RWPE1 (cell line): ENCODE measurements around the gene CCDC138.

Experiments
- CTCF ChIA-PET: fragments of 350-600 bp; sonication (Branson Sonifier 250); formaldehyde crosslinking; extraction: SDS; loops from one replicate; lab custom pipeline; 2021; lab: Yijun Ruan, JAX
- POLR2A ChIA-PET: fragments of 400-600 bp; formaldehyde crosslinking; extraction: SDS; loops from one replicate; lab custom pipeline; 2020; ENCODE audit warnings: antibody characterized with exemption; ENCODE audit not compliant: low non-redundant PET; lab: Yijun Ruan, JAX
- DNase-seq: peaks from one replicate; pipeline ENCODE4 v3.0.0; 2012; ENCODE audit warnings: low spot score
- H3K27ac ChIP-seq: fragments of 450-650 bp; 2 replicates; pipeline ENCODE4 v1.5.1; 2017
- CTCF ChIP-seq: fragments of 450-650 bp; conservative IDR thresholded peaks from 2 replicates; pipeline ENCODE4 v1.5.1; 2017; ENCODE audit warnings: low read depth, mild to moderate bottlenecking

CCDC138 gene

GRCh38 chr2:108841506-108841905 is 54.9 kb downstream of the CCDC138 start:
- POLR2A ChIA-PET: no interaction called here
- DNase-seq: no peak
- TF ChIP-seq CTCF: no peak
- CTCF ChIA-PET: no interaction called here
- no peak overlapping the region for H3K27ac ChIP-seq

- DNase-seq: no peak
- ChIA-PET CTCF (interaction anchor here (0.7 kb wide), 1 partner anchor 283 kb away, joined by 4 read pairs; the partner anchor contains the start of gene SH3RF3), POLR2A (no interaction called here)
Observed at GRCh38 chr2:108845923-108846322, 59.4 kb downstream of the CCDC138 start.

GRCh38 chr2:108847000-108847399 is 60.4 kb downstream of the CCDC138 start:
- DNase-seq: no peak
- no peak for TF ChIP-seq CTCF
- CTCF ChIA-PET: no interaction called here
- POLR2A ChIA-PET: no interaction called here
- H3K27ac ChIP-seq: no peak overlapping the region

More at GRCh38 chr2:108845923-108846322, 59.4 kb downstream of the CCDC138 start:
- no peak for TF ChIP-seq CTCF
- no peak overlapping the region for H3K27ac ChIP-seq

GRCh38 chr2:108852375-108852774 is 65.8 kb downstream of the CCDC138 start:
- ChIA-PET CTCF (interaction anchor here (0.6 kb wide), 1 partner anchor 12 kb away, joined by 9 read pairs; no protein-coding TSS in a partner anchor), POLR2A (no interaction called here)
- H3K27ac ChIP-seq: no peak overlapping the region
- TF ChIP-seq CTCF: no peak
- DNase-seq: no peak

GRCh38 chr2:108853421-108853820 is 66.8 kb downstream of the CCDC138 start:
- POLR2A ChIA-PET: interaction anchor here (0.5 kb wide), 1 partner anchor 57 kb away, joined by 5 read pairs; no protein-coding TSS in a partner anchor
- H3K27ac ChIP-seq: no peak overlapping the region
- no peak for TF ChIP-seq CTCF
- CTCF ChIA-PET: interaction anchor here (0.6 to 2.3 kb wide), 4 partner anchors 11 to 136 kb away, joined by 3 to 21 read pairs (median 5); partner anchors contain the start of gene EDAR
- DNase-seq: no peak

- no peak for DNase-seq
- no peak overlapping the region for H3K27ac ChIP-seq
- POLR2A ChIA-PET: no interaction called here
- CTCF ChIA-PET: interaction anchor here (0.6 to 2.3 kb wide), 5 partner anchors 10 to 651 kb away, joined by 3 to 21 read pairs (median 4); partner anchors contain the start of gene EDAR
- no peak for TF ChIP-seq CTCF
Observed at GRCh38 chr2:108854484-108854883, 67.9 kb downstream of the CCDC138 start.
